ENCODE results near the gene EDN2.

DNA sequence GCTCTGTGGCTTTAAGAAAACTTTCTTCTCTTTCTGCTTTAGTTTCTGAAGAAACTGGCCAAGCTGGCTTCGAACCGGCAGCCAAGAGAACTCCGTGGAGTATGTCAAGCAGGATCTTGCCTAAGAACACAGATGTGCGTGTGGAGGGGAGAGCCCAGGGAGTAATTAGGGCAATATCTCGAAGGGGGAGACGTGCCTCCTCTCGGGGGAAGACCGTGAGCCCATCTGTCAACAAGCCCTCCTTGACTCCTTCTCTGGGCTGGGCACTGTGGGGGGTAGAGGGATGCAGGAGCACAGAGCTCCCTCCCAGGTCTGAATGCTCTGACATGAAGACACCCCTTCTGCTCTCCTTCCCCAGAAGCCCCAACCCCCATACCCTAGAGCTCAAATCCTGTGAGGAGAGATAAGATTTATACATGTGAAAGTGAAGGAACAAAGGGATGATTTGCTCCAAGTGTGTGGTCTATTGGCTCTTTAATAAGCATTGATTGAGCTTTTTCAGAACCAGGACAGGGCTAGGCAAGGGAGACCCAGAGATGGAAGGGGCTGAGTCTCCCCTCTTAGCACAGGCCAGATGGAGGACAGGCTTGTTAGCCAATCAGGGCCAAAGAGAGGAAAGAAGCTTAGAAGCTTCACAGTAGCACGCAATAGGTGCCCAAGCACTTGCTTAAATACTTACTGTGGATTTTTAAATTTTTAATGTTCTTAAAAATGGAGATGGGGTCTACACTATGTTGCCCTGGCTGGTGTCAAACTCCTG lies 37.5 kb downstream of the EDN2 start:
- TF ChIP-seq CTCF (IDR thresholded peaks at IDR 0.05; ENCODE audit: control extremely low read depth in 1 of 3, insufficient read depth in 1 of 3, low read depth in 1 of 3, low read length in 3 of 3), result no peak
- no peak for TF ChIP-seq YY1 (IDR thresholded peaks at IDR 0.05; ENCODE audit: low read depth, low read length)
- no peak for TF ChIP-seq TEAD4 (IDR thresholded peaks at IDR 0.05; ENCODE audit: low read depth, low read length)
- TF ChIP-seq KDM1A (IDR thresholded peaks at IDR 0.05; ENCODE audit: borderline replicate concordance, low read length), result no peak
- TF ChIP-seq TBP (IDR thresholded peaks at IDR 0.05; ENCODE audit: low read depth, low read length), result no peak
- no peak for TF ChIP-seq EZH2 (IDR thresholded peaks at IDR 0.05; ENCODE audit: low read depth, low read length, severe bottlenecking)
- TF ChIP-seq CHD2 (IDR thresholded peaks at IDR 0.05; ENCODE audit: low read length), result no peak
- no peak for TF ChIP-seq ZNF274 (IDR thresholded peaks at IDR 0.05; ENCODE audit: borderline replicate concordance, extremely low read depth, low read length)
- TF ChIP-seq BCL11A (IDR thresholded peaks at IDR 0.05; ENCODE audit: low read depth in 2 of 2, low read length in 2 of 2), result no peak
